ENCODE measurements around the gene PPP2R2B.

DNA sequence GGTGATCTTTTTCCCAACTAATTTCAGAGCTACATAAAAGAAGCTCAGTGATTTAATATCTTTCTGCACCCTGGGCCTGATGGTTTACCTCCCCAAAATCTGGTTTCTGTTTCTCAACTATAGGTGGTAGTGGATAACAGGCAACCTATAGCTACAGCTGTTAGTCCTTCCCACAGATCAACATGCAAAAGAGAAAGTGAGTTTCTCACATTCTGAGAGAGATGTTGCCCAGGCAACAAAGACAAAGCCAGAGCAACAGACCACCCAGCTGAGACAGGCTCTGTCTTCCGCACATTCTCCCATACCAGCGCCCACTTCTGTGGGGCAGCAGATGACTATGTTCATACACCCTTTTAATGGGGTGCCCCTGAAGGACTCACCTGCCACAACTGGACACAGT lies 40.7 kb upstream of the PPP2R2B start:
- TF ChIP-seq, protein P1, sequence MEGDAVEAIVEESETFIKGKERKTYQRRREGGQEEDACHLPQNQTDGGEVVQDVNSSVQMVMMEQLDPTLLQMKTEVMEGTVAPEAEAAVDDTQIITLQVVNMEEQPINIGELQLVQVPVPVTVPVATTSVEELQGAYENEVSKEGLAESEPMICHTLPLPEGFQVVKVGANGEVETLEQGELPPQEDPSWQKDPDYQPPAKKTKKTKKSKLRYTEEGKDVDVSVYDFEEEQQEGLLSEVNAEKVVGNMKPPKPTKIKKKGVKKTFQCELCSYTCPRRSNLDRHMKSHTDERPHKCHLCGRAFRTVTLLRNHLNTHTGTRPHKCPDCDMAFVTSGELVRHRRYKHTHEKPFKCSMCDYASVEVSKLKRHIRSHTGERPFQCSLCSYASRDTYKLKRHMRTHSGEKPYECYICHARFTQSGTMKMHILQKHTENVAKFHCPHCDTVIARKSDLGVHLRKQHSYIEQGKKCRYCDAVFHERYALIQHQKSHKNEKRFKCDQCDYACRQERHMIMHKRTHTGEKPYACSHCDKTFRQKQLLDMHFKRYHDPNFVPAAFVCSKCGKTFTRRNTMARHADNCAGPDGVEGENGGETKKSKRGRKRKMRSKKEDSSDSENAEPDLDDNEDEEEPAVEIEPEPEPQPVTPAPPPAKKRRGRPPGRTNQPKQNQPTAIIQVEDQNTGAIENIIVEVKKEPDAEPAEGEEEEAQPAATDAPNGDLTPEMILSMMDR (IDR thresholded peaks at IDR 0.05), result no peak
- TF ChIP-seq POLR2A (IDR thresholded peaks at IDR 0.05), result no peak

Data from esophagus squamous epithelium (tissue), 4 donors.